HepG2 (cell line): ENCODE measurements around the gene PSEN1.

Source experiments
- ASH2L ChIP-seq: fragments of 300-600, 200-600 bp; sonication (generic); IDR thresholded peaks from 2 replicates; pipeline ENCODE4 v1.7.0; 2017; ENCODE audit warnings: low read depth, mild to moderate bottlenecking, moderate library complexity, mixed read lengths, low read length; ENCODE audit not compliant: insufficient read length
- CTCF ChIP-seq: sonication (generic); formaldehyde crosslinking; IDR thresholded peaks from 2 replicates; pipeline ENCODE4 v1.5.0; 2020; ENCODE audit warnings: mild to moderate bottlenecking, missing genetic modification reagents, moderate library complexity
- ETS1 ChIP-seq: sonication (generic); formaldehyde crosslinking; IDR thresholded peaks from 2 replicates; pipeline ENCODE4 v1.4.0; 2020; ENCODE audit warnings: missing genetic modification reagents
- HOXA9 ChIP-seq: sonication (generic); formaldehyde crosslinking; IDR thresholded peaks from 2 replicates; pipeline ENCODE4 v1.8.1; 2022; ENCODE audit warnings: missing genetic modification reagents, mild to moderate bottlenecking, moderate library complexity, borderline replicate concordance
- KLF9 ChIP-seq: IDR thresholded peaks from 2 replicates; pipeline ENCODE4 v1.6.1; 2016; ENCODE audit warnings: low read depth
- NONO ChIP-seq, 2 experiments: fragments of 450-650 bp in 1 of 2; sonication (generic) in 1 of 2; formaldehyde crosslinking in 1 of 2; IDR thresholded peaks in 1 of 2; conservative IDR thresholded peaks in 1 of 2; 2 replicates each; pipeline versions ENCODE4 v1.6.1 to v1.8.0; 2017 to 2022; ENCODE audit warnings: mild to moderate bottlenecking in 1 of 2, missing genetic modification reagents in 1 of 2, moderate library complexity in 1 of 2
- PAWR ChIP-seq: sonication (generic); formaldehyde crosslinking; IDR thresholded peaks from 2 replicates; pipeline ENCODE4 v1.4.0; 2020; ENCODE audit warnings: missing genetic modification reagents, mild to moderate bottlenecking, borderline replicate concordance
- POLR2A ChIP-seq, 2 experiments: IDR thresholded peaks; 2 replicates each; pipeline ENCODE4 v1.6.1; 2011; ENCODE audit warnings: low read depth in 2 of 2, low read length in 2 of 2, mild to moderate bottlenecking in 1 of 2, moderate library complexity in 1 of 2; ENCODE audit not compliant: insufficient read depth in 1 of 2
- POLR2AphosphoS5 ChIP-seq: IDR thresholded peaks from 2 replicates; pipeline ENCODE4 v1.6.1; 2012; ENCODE audit warnings: low read depth, low read length
- RAD21 ChIP-seq: fragments of 450-650 bp; formaldehyde crosslinking; IDR thresholded peaks from 2 replicates; pipeline ENCODE4 v1.5.0; 2020; ENCODE audit warnings: mild to moderate bottlenecking
- TBX2 ChIP-seq: sonication (generic); formaldehyde crosslinking; IDR thresholded peaks from 2 replicates; pipeline ENCODE4 v1.5.0; 2020; ENCODE audit warnings: missing genetic modification reagents, mild to moderate bottlenecking, borderline replicate concordance
- ZFX ChIP-seq: sonication (generic); formaldehyde crosslinking; IDR thresholded peaks from 2 replicates; pipeline ENCODE4 v1.4.0; 2020; ENCODE audit warnings: mild to moderate bottlenecking, low read depth, missing genetic modification reagents, moderate library complexity
- ZNF558 ChIP-seq: sonication (generic); formaldehyde crosslinking; IDR thresholded peaks from 2 replicates; pipeline ENCODE4 v1.9.0; 2022; ENCODE audit warnings: mild to moderate bottlenecking, missing genetic modification reagents, borderline replicate concordance

- TF ChIP-seq TBX2, result no peak
- no peak for TF ChIP-seq POLR2AphosphoS5
- TF ChIP-seq KLF9 (CRISPR knock-in tag), result no peak
- no peak for TF ChIP-seq HOXA9 (CRISPR knock-in tag)
- no peak for TF ChIP-seq NONO (IDR thresholded peaks at IDR 0.05)
- TF ChIP-seq NONO (CRISPR knock-in tag; conservative IDR thresholded peaks at IDR 0.05), result no peak
- TF ChIP-seq ZFX (CRISPR knock-in tag), result no peak
- no peak for TF ChIP-seq ETS1 (CRISPR knock-in tag)
- no peak for TF ChIP-seq POLR2A (IDR thresholded peaks at IDR 0.05; ENCODE audit: insufficient read depth in 1 of 2, low read depth in 2 of 2, low read length in 2 of 2)
- TF ChIP-seq CTCF, result no peak
- TF ChIP-seq PAWR, result no peak
- no peak for TF ChIP-seq ASH2L
- TF ChIP-seq RAD21 (CRISPR knock-in tag), result no peak
- TF ChIP-seq ZNF558 (CRISPR knock-in tag), result no peak
Measured at GRCh38 chr14:73227812-73228781, 91.8 kb downstream of the PSEN1 start.
